Liver (tissue), 9 donors: ENCODE measurements around the gene GSTA3. TPM values are rescaled to one million over a fixed set of nuclear protein-coding genes. Genes with fewer than 3 reads are reported as not detected.

ENCODE experiments used
- DNase-seq: peaks from one replicate; pipeline ENCODE4 v3.0.0-alpha.2; 2017; ENCODE audit warnings: low spot score
- H3K27ac ChIP-seq, 2 donors: one replicate each; pipeline ENCODE4 v1.7.0; 2013; ENCODE audit warnings: inconsistent platforms in 2 of 2, low read length in 2 of 2, control low read depth in 1 of 2, low read depth in 1 of 2, mild to moderate bottlenecking in 1 of 2
- H3K27me3 ChIP-seq, 4 donors: one replicate each; pipeline versions ENCODE4 v1.6.1 to v1.7.0; 2013; ENCODE audit warnings: low read length in 3 of 4, inconsistent platforms in 1 of 4, mild to moderate bottlenecking in 1 of 4, moderate library complexity in 1 of 4; ENCODE audit not compliant: control insufficient read depth in 4 of 4, insufficient read depth in 4 of 4
- H3K36me3 ChIP-seq, 4 donors: one replicate each; pipeline versions ENCODE4 v1.6.1 to v1.7.0; 2013; ENCODE audit warnings: low read length in 3 of 4, mild to moderate bottlenecking in 3 of 4, low read depth in 1 of 4, moderate library complexity in 1 of 4; ENCODE audit not compliant: control insufficient read depth in 4 of 4, insufficient read depth in 3 of 4
- H3K4me1 ChIP-seq, 4 donors: one replicate each; pipeline versions ENCODE4 v1.6.1 to v1.7.0; 2013; ENCODE audit warnings: low read length in 3 of 4, mild to moderate bottlenecking in 3 of 4, moderate library complexity in 1 of 4; ENCODE audit not compliant: control insufficient read depth in 4 of 4, insufficient read depth in 4 of 4
- H3K4me3 ChIP-seq, 3 donors: one replicate each; pipeline versions ENCODE4 v1.6.1 to v1.7.0; 2013; ENCODE audit warnings: low read length in 3 of 3, control low read depth in 1 of 3, low read depth in 1 of 3, mild to moderate bottlenecking in 1 of 3
- H3K9ac ChIP-seq, 2 donors: one replicate each; pipeline ENCODE4 v1.7.0; 2013; ENCODE audit warnings: low read length in 2 of 2, mild to moderate bottlenecking in 2 of 2, moderate library complexity in 2 of 2, control low read depth in 1 of 2, low read depth in 1 of 2
- H3K9me3 ChIP-seq, 4 donors: one replicate each; pipeline versions ENCODE4 v1.6.1 to v1.7.0; 2013; ENCODE audit warnings: low read length in 3 of 4; ENCODE audit not compliant: control insufficient read depth in 4 of 4
- CTCF ChIP-seq: fragments of 150-350 bp; IDR thresholded peaks from 2 replicates; pipeline ENCODE4 v1.5.1; 2017; ENCODE audit warnings: improper control_type of control experiment, low read depth, low read length; ENCODE audit not compliant: missing input control
- EGR1 ChIP-seq, 2 donors: IDR thresholded peaks; 2 replicates each; pipeline ENCODE4 v1.6.1; 2016 to 2018; ENCODE audit warnings: antibody characterized with exemption in 2 of 2, low read depth in 2 of 2
- FOXA1 ChIP-seq: IDR thresholded peaks from 2 replicates; pipeline ENCODE4 v1.6.1; 2016; ENCODE audit warnings: antibody characterized with exemption
- FOXA2 ChIP-seq: IDR thresholded peaks from 2 replicates; pipeline ENCODE4 v1.6.1; 2016; ENCODE audit warnings: antibody characterized with exemption
- GABPA ChIP-seq, 2 donors: IDR thresholded peaks in 1 of 2; conservative IDR thresholded peaks in 1 of 2; 2 replicates each; pipeline ENCODE4 v1.6.1; 2016; ENCODE audit warnings: antibody characterized with exemption in 2 of 2, mild to moderate bottlenecking in 1 of 2, moderate library complexity in 1 of 2
- HNF4A ChIP-seq, 2 donors: conservative IDR thresholded peaks; 2 replicates each; pipeline ENCODE4 v1.6.1; 2016; ENCODE audit warnings: antibody characterized with exemption in 2 of 2, mild to moderate bottlenecking in 2 of 2
- HNF4G ChIP-seq: IDR thresholded peaks from 2 replicates; pipeline ENCODE4 v1.6.1; 2016; ENCODE audit warnings: antibody characterized with exemption
- JUND ChIP-seq, 2 donors: IDR thresholded peaks; 2 replicates each; pipeline ENCODE4 v1.6.1; 2016; ENCODE audit warnings: antibody characterized with exemption in 2 of 2
- NR2F2 ChIP-seq: IDR thresholded peaks from 2 replicates; pipeline ENCODE4 v1.6.1; 2016; ENCODE audit warnings: antibody characterized with exemption
- RAD21 ChIP-seq, 2 donors: IDR thresholded peaks; 2 replicates each; pipeline ENCODE4 v1.6.1; 2016; ENCODE audit warnings: antibody characterized with exemption in 2 of 2, mild to moderate bottlenecking in 2 of 2
- REST ChIP-seq: IDR thresholded peaks from 2 replicates; pipeline ENCODE4 v1.6.1; 2016; ENCODE audit warnings: antibody characterized with exemption, mild to moderate bottlenecking
- RXRA ChIP-seq, 2 donors: IDR thresholded peaks; 2 replicates each; pipeline ENCODE4 v1.6.1; 2017 to 2018; ENCODE audit warnings: antibody characterized with exemption in 2 of 2, mild to moderate bottlenecking in 1 of 2
- SP1 ChIP-seq: IDR thresholded peaks from 2 replicates; pipeline ENCODE4 v1.6.1; 2018; ENCODE audit warnings: antibody characterized with exemption, mild to moderate bottlenecking
- TAF1 ChIP-seq: conservative IDR thresholded peaks from 2 replicates; pipeline ENCODE4 v1.6.1; 2016; ENCODE audit warnings: antibody characterized with exemption, mild to moderate bottlenecking
- WGBS: extraction: QIAGEN DNeasy Blood & Tissue Kit; methylation state at CpG from one replicate; pipeline ENCODE4 v1.1.7; 2013; 5-methylcytosine and 5-hydroxymethylcytosine counted together
- polyA plus RNA-seq, 2 donors: library from polyadenylated mRNA; stranded (reverse) in 1 of 2; unstranded in 1 of 2; fragments of 200-250 nt in 1 of 2; fragments of >200 nt in 1 of 2; fragmentation: Nextera tagmentation in 1 of 2; extraction: Ambion mirVana in 1 of 2; gene quantifications; one replicate each; pipeline versions ENCODE4 v1.2.1 to v1.2.3, GENCODE V29; 2013 to 2015
- total RNA-seq, 2 donors: library from RNA; depleted of rRNA; stranded (reverse); fragments of >200 nt; gene quantifications; one replicate each; pipeline ENCODE4 v1.2.3, GENCODE V29; 2014
- TF ChIP-seq, protein P1 (sequence below): IDR thresholded peaks from 2 replicates; pipeline ENCODE4 v1.6.1; 2016; ENCODE audit warnings: antibody characterized with exemption
- donor health status: healthy.
- donor health status: healthy.
- donor health status: healthy.
- donor health status: healthy.
- donor health status: healthy.

GSTA3 gene
- total and polyA plus RNA-seq, 4 donors: not detected

- TF ChIP-seq REST: no peak
- TF ChIP-seq RAD21 (IDR thresholded peaks at IDR 0.05): no peak
- TF ChIP-seq RXRA (IDR thresholded peaks at IDR 0.05): no peak
Measured at GRCh38 chr6:52877786-52878185, 31.7 kb downstream of the GSTA3 start (continued).

DNA sequence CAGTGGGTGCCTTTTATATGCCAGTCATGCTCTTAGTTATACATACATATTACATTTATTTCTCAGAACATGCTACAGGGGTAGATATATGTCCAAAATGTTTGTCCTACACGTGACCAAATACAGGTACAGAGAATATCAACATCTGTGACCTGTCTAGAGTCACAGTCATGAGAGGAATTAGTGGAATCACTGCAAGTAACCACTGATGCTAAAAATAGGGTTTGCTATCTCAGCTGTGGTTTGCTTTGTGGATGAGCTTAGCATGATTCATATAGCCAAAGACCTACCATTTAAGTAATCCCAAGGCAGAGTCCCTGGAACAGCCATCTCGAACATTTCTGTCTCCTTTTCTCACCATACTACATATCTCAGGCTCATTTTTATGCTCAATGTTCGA is 32.3 kb downstream of the GSTA3 start:
- Histone ChIP-seq H3K9ac (no peak overlapping the region), H3K36me3 (no peaks in the 10 kb centered on the region), H3K27me3 (no peaks in the 10 kb centered on the region), H3K4me1 (no peaks in the 10 kb centered on the region), H3K27ac (no peak overlapping the region), H3K4me3 (no peak overlapping the region), H3K9me3 (no peaks in the 10 kb centered on the region)
- TF ChIP-seq, protein P1, sequence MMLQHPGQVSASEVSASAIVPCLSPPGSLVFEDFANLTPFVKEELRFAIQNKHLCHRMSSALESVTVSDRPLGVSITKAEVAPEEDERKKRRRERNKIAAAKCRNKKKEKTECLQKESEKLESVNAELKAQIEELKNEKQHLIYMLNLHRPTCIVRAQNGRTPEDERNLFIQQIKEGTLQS: no peak
- TF ChIP-seq REST (no peak), TAF1 (no peak), FOXA1 (no peak), JUND (IDR thresholded peaks at IDR 0.05) (no peak), RXRA (IDR thresholded peaks at IDR 0.05) (no peak), GABPA (IDR thresholded peaks at IDR 0.05 in 1 of 2, conservative IDR thresholded peaks at IDR 0.05 in 1 of 2) (no peak), FOXA2 (no peak)
- WGBS: 87% methylated on average over 3 of the region's 3 CpGs
- no peak for DNase-seq

DNA sequence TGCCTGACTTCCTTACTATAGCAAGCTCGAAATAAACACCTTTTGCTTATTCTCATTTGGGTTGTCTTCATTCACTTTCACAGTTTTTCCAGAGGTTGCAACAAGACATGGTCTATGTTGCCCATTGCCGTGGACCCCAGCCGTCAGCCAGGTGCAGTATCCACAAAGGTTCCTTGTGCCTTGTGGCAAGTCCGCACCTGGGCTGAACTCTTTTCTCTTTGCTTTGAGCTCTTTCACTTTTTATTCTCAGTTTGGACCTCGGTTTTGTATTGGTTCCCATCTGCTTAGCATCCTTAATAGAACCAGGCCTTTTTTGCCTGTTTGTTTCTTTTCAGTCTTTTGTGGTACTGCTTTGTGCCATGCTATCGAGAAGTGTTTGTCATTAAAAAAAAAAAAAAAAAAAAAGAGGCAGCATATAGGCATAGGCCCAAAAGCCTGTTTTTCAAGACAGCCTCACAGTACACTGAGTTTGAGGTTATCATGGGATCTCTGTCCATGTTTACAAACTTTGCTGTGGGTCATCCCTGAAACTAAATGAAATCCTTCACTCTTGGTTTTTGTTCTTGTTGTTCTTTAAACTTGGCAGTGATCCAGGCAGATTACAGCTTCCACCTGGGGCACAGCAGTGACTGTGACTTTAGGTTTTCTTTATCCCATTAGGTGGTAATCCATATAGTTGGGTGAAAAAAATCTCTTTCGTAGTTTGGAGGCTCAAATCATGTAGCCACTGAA is 33.3 kb downstream of the GSTA3 start:
- Histone ChIP-seq H3K4me1 (no peaks in the 10 kb centered on the region), H3K4me3 (no peak overlapping the region), H3K9me3 (no peaks in the 10 kb centered on the region), H3K27ac (no peak overlapping the region), H3K27me3 (no peaks in the 10 kb centered on the region), H3K36me3 (no peaks in the 10 kb centered on the region), H3K9ac (no peak overlapping the region)
- 91% methylated on average over 7 of the region's 7 CpGs for WGBS
- no peak for DNase-seq
- TF ChIP-seq EGR1 (IDR thresholded peaks at IDR 0.05; ENCODE audit: low read depth in 2 of 2) (no peak), CTCF (no peak), FOXA2 (no peak), REST (no peak), SP1 (no peak), RAD21 (IDR thresholded peaks at IDR 0.05) (no peak), FOXA1 (no peak), NR2F2 (no peak), TAF1 (no peak), HNF4G (no peak), GABPA (IDR thresholded peaks at IDR 0.05 in 1 of 2, conservative IDR thresholded peaks at IDR 0.05 in 1 of 2) (no peak), HNF4A (conservative IDR thresholded peaks at IDR 0.05) (no peak), JUND (IDR thresholded peaks at IDR 0.05) (no peak), RXRA (IDR thresholded peaks at IDR 0.05) (no peak)
- TF ChIP-seq, protein P1: no peak
